ENCODE measurements around the gene EDIL3. TPM values are rescaled to one million over a fixed set of nuclear protein-coding genes. Genes with fewer than 3 reads are reported as not detected.

Gene EDIL3
- 13.2 TPM for polyA plus RNA-seq (ENCODE audit: insufficient read length)

GRCh38 chr5:84384604-84385575 lies at the start of gene EDIL3:
EDIL3 (minus strand) TSS chr5:84384880; CDS start chr5:84384374, 506 bp downstream.
- peak; percentile 16 for DNase-seq

- DNase-seq: no peak
Observed at GRCh38 chr5:84433461-84433860, 48.8 kb upstream of the EDIL3 start.

GRCh38 chr5:84430863-84431663 lies 46.4 kb upstream of the EDIL3 start:
- DNase-seq: no peak

GRCh38 chr5:84430079-84430478 lies 45.4 kb upstream of the EDIL3 start:
- no peak for DNase-seq

- no peak for DNase-seq
Observed at GRCh38 chr5:84425365-84425881, 40.7 kb upstream of the EDIL3 start.

- no peak for DNase-seq
Observed at GRCh38 chr5:84419742-84420141, 35.1 kb upstream of the EDIL3 start.

GRCh38 chr5:84411832-84412605 lies 27.3 kb upstream of the EDIL3 start:
- DNase-seq: no peak

- DNase-seq: no peak
Observed at GRCh38 chr5:84406111-84406510, 21.4 kb upstream of the EDIL3 start.

- no peak for DNase-seq
Observed at GRCh38 chr5:84403773-84404172, 19.1 kb upstream of the EDIL3 start.

- DNase-seq: no peak
Observed at GRCh38 chr5:84397385-84397784, 12.7 kb upstream of the EDIL3 start.

GRCh38 chr5:84393969-84394368 lies 9.3 kb upstream of the EDIL3 start:
- DNase-seq: no peak

GRCh38 chr5:84392836-84393235 lies 8.2 kb upstream of the EDIL3 start:
- DNase-seq: no peak

GRCh38 chr5:84385705-84386104 lies 1.0 kb upstream of the EDIL3 start:
- DNase-seq: no peak

GRCh38 chr5:84383816-84384603 lies 670 bp downstream of the EDIL3 start:
- no peak for DNase-seq

- no peak for DNase-seq
Observed at GRCh38 chr5:84383296-84383815, 1.3 kb downstream of the EDIL3 start.

GRCh38 chr5:84382363-84383295 lies 2.1 kb downstream of the EDIL3 start:
- DNase-seq: peak; percentile 29

GRCh38 chr5:84381502-84382362 lies 2.9 kb downstream of the EDIL3 start:
- DNase-seq: no peak

GRCh38 chr5:84379749-84380148 lies 4.9 kb downstream of the EDIL3 start:
- DNase-seq: no peak

GRCh38 chr5:84378961-84379360 lies 5.7 kb downstream of the EDIL3 start:
- DNase-seq: no peak

Measured in hindlimb muscle (tissue), 1 donor.